Ectodermal cell (in vitro differentiated cells): ENCODE measurements around the gene KIRREL2. TPM values are rescaled to one million over a fixed set of nuclear protein-coding genes. Genes with fewer than 3 reads are reported as not detected.
A peak's percentile ranks its signal among the peaks of the same experiment; 100 is the strongest.

ENCODE experiments used
- H3K27ac ChIP-seq: 2 replicates; pipeline ENCODE4 v1.7.0; 2013; ENCODE audit warnings: mild to moderate bottlenecking, low read depth, low read length; ENCODE audit not compliant: insufficient read depth, poor library complexity, severe bottlenecking
- H3K27me3 ChIP-seq: 2 replicates; pipeline ENCODE4 v1.7.0; 2013; ENCODE audit warnings: mild to moderate bottlenecking, low read length; ENCODE audit not compliant: insufficient read depth, control insufficient read depth, poor library complexity, severe bottlenecking
- H3K36me3 ChIP-seq: one replicate; pipeline ENCODE4 v1.7.0; 2013; ENCODE audit warnings: low read length; ENCODE audit not compliant: control insufficient read depth, insufficient read depth
- H3K4me1 ChIP-seq: one replicate; pipeline ENCODE4 v1.7.0; 2013; ENCODE audit warnings: low read length; ENCODE audit not compliant: control insufficient read depth, insufficient read depth
- H3K4me3 ChIP-seq: 2 replicates; pipeline ENCODE4 v1.7.0; 2013; ENCODE audit warnings: low read depth, low read length, control low read depth; ENCODE audit not compliant: insufficient read depth
- H3K9me3 ChIP-seq: 2 replicates; pipeline ENCODE4 v1.7.0; 2013; ENCODE audit warnings: mild to moderate bottlenecking, low read length, moderate library complexity; ENCODE audit not compliant: control insufficient read depth
- WGBS, 2 experiments: methylation state at CpG; one replicate each; pipeline ENCODE4 v1.1.7; 2013; ENCODE audit warnings: missing lambda C conversion rate in 2 of 2; 5-methylcytosine and 5-hydroxymethylcytosine counted together
- polyA plus RNA-seq, 4 experiments: library from polyadenylated mRNA; stranded (reverse); fragments of 50-300 nt; gene quantifications; one replicate each; pipeline ENCODE4 v1.2.3, GENCODE V29; 2013

Gene KIRREL2
- 10.8 TPM for polyA plus RNA-seq (2013, experiment 1 of 4)
- 11.1 TPM for polyA plus RNA-seq (2013, experiment 2 of 4)
- 10.9 TPM for polyA plus RNA-seq (2013, experiment 3 of 4)
- polyA plus RNA-seq (2013, experiment 4 of 4) = 11.4 TPM

DNA sequence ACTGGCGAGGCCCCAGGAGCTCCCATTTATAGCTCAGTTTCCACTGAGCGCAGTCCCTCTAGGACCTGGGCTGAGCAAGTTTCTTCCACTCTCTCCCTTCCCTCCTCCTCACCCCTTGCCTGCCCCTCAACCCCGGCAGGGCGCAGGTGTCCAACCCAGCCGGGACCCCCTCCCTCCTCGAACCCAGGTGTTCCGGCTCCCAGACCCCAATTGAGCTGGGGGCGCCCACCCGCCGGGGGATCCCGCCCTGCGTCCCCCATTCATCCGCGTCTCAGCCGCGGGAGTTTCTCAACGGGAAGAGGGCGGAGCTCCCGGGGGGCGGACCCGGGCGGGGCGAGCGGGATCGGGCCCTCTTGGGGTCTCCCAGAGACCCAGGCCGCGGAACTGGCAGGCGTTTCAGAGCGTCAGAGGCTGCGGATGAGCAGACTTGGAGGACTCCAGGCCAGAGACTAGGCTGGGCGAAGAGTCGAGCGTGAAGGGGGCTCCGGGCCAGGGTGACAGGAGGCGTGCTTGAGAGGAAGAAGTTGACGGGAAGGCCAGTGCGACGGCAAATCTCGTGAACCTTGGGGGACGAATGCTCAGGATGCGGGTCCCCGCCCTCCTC, at the start of gene KIRREL2:
TSS of gene KIRREL2 (plus strand) at position 366 of the 604 bp plus-strand sequence. CDS start at position 575, 209 bp downstream.
- Histone ChIP-seq H3K36me3 (no peaks in the 10 kb centered on the region), H3K27ac (peak within 1 kb of the TSS; percentile 65), H3K4me1 (peaks cover 31% of the 10 kb centered on the region), H3K4me3 (peak within 1 kb of the TSS; percentile 52), H3K27me3 (peaks cover 68% of the 10 kb centered on the region), H3K9me3 (no peaks in the 10 kb centered on the region)
- 1% methylated on average over 42 of the region's 42 CpGs for WGBS, 2 experiments

DNA sequence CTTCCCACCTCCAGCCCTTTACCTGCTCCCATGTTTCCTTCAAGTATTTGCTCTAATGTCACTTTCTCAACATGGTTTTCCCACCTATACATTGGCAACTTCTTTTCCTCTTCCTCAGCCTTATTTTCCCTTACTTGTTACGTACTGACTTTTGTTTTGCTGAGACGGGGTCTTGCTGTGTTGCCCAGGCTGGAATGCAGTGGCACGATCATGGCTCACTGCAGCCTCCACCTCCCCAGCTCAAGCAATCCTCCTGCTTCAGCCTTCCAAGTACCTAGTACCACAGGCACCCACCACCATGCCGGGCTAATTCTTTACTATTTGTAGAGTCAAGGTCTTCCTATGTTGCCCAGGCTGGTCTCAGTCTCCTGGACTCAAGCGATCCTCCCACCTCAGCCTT, 49.1 kb upstream of the KIRREL2 start:
- no peaks in the 10 kb centered on the region for H3K9me3 ChIP-seq
- WGBS, 2 experiments = 89 to 92% methylated on average over 5 of the region's 5 CpGs
- H3K27me3 ChIP-seq = no peaks in the 10 kb centered on the region

DNA sequence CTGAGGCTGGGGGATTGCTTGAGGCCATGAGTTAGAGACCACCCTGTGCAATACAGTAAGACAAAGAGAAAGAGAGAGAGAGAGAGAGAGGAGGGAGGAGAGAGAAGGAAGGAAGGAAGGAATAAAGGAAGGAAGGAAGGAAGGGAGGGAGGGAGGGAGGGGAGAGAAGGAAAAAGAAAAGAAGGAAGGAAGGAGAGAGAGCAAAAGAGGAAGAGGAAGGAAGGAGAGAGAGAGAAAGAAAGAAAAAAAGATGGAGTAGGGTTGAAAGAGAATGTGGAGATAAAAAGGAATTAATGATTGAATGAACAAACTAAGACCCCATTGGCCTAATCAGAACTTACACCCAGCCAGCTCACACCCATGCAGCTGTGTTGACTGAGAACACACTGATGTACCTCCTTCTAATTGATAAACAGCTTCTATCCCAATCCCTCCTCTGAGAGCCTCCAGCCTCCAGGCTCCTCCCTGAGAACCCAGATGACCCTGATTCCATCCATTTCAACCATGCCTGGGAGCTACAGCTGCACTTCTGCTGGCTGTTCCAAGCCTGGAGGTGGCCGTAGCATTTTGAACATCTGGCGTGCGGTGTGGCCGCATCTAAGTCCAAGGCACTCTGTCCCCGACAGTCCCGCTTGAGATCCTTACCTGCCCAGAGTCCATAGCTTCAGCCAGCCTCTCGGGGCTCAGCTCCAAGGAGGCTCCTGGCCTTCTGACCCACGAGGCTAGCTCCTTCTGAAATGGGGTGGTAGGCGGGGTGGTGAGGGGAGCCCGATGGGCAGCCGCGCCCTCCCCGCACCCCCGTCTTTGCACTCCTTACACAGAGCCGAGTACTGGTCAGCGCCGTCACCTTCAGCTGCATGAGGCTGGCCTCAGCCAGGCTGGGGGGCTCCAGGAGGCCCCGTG, 45.1 kb upstream of the KIRREL2 start:
- Histone ChIP-seq H3K4me1 (no peaks in the 10 kb centered on the region), H3K27me3 (no peaks in the 10 kb centered on the region), H3K9me3 (no peaks in the 10 kb centered on the region), H3K27ac (no peak overlapping the region), H3K4me3 (no peak overlapping the region), H3K36me3 (no peaks in the 10 kb centered on the region)
- WGBS, 2 experiments = 91% methylated on average over 18 of the region's 18 CpGs

More for the DNA sequence above, 49.1 kb upstream of the KIRREL2 start:
- no peaks in the 10 kb centered on the region for H3K36me3 ChIP-seq
- H3K27ac ChIP-seq = no peak overlapping the region
- no peak overlapping the region for H3K4me3 ChIP-seq
- H3K4me1 ChIP-seq = no peaks in the 10 kb centered on the region

DNA sequence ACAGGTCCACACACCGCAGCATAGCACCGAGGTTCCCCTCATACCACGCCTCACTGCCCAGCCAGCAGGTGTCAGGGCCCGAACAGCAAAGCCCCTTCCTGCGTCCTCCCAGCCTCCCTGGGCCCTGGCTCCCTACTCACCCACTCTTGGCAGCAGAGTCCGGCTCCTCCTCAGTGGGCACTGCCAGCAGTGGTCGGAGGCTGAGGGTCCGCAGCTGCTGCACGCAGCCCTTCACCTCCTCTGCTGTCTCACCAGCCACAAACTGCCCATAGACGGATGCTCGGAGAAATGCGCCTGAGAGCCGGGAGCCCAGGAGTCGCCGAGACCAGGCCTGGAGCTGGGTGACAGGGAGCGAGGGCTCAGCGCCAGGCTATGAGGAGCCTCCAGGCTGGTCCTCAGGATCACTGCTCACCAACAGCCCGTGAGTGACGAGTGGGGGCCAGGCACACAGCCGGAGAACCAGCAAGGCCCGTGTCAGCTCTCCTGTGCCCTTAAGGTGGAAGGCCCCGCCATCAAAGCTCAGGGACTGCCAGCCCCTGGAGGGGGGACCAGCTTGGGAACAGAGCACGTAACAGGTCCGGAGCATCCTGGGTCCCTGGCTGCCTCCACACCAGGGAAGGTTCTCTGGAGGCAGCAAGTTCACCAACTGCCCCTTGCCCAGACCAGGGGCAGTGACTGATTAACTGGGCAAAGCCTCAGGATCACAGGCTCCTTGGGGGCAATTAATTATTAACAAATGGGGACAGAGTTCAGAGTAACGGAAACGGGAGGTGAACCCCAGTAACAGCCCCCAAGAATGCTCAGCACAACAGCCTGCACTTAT, 44.3 kb upstream of the KIRREL2 start, which contains the start of gene PRODH2:
TSS of gene PRODH2 (minus strand) at position 626 of the 823 bp plus-strand sequence. CDS start at position 586, 40 bp downstream.
- 87% methylated on average over 26 of the region's 26 CpGs for whole genome bisulfite sequencing, 2 experiments
- Histone ChIP-seq H3K36me3 (no peaks in the 10 kb centered on the region), H3K9me3 (no peaks in the 10 kb centered on the region), H3K4me3 (no peak within 1 kb of the TSS), H3K27me3 (no peaks in the 10 kb centered on the region), H3K4me1 (no peaks in the 10 kb centered on the region), H3K27ac (no peak within 1 kb of the TSS)

DNA sequence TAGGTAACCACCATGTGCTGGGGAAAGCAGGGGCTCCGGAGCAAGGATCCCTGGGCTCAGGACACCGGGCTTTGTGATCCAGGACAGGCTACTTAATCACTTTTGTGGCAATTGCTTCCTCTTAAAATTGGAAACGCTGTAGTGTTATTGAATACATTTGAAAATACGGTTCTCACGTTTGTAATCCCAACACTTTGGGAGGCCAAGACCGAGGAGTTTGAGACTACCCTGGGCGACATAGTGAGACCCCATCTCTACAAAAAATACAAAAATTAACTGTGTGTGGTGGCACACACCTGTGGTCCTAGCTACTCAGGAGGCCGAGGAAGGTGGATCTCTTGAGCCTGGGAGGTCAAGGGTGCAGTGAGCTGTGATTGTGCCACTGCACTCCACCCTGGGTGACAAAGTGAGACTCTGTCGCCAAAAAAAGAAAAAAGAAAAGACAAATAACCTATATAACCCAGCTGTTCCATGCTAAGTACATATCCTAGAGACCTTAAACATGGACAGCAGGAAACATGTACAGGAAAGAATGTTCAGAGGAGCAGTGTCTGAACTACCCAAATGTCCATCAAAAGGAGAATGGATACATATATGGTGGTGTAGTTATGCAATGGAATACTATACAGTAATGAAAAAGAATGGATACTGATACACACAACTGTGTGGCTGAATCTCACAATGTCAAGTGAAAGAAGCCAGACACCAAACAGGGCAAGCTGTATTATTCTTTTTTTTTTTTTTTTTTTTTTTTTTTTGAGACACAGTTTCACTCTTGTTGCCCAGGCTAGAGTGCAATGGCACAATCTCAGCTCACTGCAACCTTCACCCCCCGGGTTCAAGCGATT, 43.4 kb upstream of the KIRREL2 start:
- no peaks in the 10 kb centered on the region for H3K36me3 ChIP-seq
- H3K27ac ChIP-seq = no peak overlapping the region
- no peak overlapping the region for H3K4me3 ChIP-seq
- WGBS, 2 experiments = 89 to 93% methylated on average over 11 of the region's 11 CpGs
- H3K9me3 ChIP-seq = no peaks in the 10 kb centered on the region
- no peaks in the 10 kb centered on the region for H3K27me3 ChIP-seq
- H3K4me1 ChIP-seq = no peaks in the 10 kb centered on the region

DNA sequence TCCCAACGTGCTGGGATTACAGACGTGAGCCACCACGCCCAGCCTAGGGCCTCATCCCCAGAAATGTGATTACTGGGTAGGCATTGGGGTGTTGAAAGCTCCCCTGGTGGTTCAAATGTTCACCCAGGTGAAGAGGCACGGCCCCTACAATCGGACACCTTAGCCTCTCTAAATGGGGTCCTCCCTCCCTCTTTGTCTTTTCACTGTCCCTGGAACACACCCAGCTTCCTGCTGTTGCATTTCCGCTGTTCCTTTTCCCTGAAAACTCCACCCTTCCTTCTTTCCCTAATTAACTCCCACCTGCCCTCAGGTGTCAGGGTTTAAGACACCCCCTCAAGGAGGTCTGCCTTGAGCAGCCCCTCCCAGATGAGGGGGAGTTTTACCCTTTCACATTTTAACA, 40.4 kb upstream of the KIRREL2 start:
- H3K4me1 ChIP-seq = no peaks in the 10 kb centered on the region
- WGBS, 2 experiments = 53 to 57% methylated on average over 6 of the region's 6 CpGs
- no peaks in the 10 kb centered on the region for H3K9me3 ChIP-seq
- H3K36me3 ChIP-seq = no peaks in the 10 kb centered on the region
- H3K27me3 ChIP-seq = no peaks in the 10 kb centered on the region
- no peak overlapping the region for H3K4me3 ChIP-seq
- no peak overlapping the region for H3K27ac ChIP-seq

DNA sequence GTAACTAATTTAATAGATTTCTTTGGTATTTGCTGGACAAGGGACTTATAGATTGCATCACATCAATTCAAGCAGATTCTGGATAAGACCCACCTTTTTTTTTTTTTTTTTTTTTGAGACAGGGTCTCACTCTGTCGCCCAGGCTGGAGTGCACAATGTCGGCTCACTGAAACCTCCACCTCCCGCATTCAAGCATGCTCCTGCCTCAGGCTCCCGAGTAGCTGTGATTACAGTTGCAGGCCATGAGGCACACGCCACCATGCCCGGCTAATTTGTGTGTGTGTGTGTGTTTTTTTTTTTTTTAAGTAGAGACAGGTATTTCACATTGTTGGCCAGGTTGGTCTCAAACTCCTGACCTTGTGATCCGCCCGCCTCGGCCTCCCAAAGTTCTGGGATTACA, 39.9 kb upstream of the KIRREL2 start:
- Histone ChIP-seq H3K4me3 (no peak overlapping the region), H3K27me3 (no peaks in the 10 kb centered on the region), H3K9me3 (no peaks in the 10 kb centered on the region), H3K36me3 (no peaks in the 10 kb centered on the region), H3K27ac (no peak overlapping the region), H3K4me1 (no peaks in the 10 kb centered on the region)
- 90 to 92% methylated on average over 9 of the region's 9 CpGs for WGBS, 2 experiments

DNA sequence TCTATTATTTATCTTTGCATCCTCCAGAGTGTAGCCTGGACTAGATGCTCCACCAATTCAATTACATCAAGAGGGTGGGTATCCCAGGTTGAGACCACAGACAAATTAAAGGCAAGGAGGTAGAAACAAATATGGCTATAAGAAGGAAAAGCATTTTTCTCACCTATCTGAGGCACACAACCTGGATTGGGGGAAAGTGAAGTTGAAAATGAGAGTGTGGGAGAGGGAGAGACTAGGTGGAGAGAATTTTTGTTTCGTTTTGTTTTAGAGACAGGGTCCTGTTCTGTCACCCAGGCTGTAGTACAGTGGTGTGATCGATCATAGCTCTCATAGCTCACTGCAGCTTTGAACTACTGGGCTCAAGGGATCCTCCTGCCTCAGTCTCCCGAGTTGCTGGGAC, 38.3 kb upstream of the KIRREL2 start:
- WGBS, 2 experiments = 84 to 87% methylated on average over 3 of the region's 3 CpGs
- Histone ChIP-seq H3K4me1 (no peaks in the 10 kb centered on the region), H3K36me3 (no peaks in the 10 kb centered on the region), H3K9me3 (no peaks in the 10 kb centered on the region), H3K4me3 (no peak overlapping the region), H3K27ac (no peak overlapping the region), H3K27me3 (no peaks in the 10 kb centered on the region)

DNA sequence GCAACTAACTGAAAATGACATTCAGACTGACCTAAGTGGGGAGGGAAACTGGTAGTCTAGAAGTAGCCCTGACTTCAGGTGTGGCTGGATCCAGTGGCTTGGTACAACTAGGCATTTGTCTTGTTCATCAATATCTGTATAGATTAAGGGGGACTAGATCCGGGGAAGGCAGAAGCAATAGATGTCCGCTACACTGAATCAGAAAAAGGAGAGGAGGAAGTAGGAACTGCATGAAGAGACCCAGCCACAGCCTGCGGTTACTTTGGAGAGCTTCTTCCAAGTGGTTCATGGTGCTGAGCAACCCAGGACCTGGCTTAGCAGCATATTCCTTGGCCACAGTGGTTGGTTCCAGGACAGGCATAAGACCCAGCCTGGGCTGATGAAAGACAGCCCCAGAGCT, 34.1 kb upstream of the KIRREL2 start:
- no peaks in the 10 kb centered on the region for H3K9me3 ChIP-seq
- 77 to 83% methylated on average over 3 of the region's 3 CpGs for WGBS, 2 experiments
- H3K4me1 ChIP-seq = no peaks in the 10 kb centered on the region
- H3K36me3 ChIP-seq = no peaks in the 10 kb centered on the region
- no peak overlapping the region for H3K27ac ChIP-seq
- H3K4me3 ChIP-seq = no peak overlapping the region
- H3K27me3 ChIP-seq = peaks cover 5% of the 10 kb centered on the region
